OCI-LY1 (cell line): Measurements from ENCODE around the gene SLC39A13.
A peak's percentile ranks its signal among the peaks of the same experiment; 100 is the strongest.

ENCODE experiments used
- H2AFZ ChIP-seq: fragments of 200-600 bp; sonication (generic), shearing (Covaris generic); 2 replicates; pipeline ENCODE4 v1.6.0; 2014; ENCODE audit warnings: antibody characterized with exemption, mild to moderate bottlenecking, low read length
- H3F3A ChIP-seq: fragments of 200-600 bp; sonication (generic), shearing (Covaris generic); 2 replicates; pipeline ENCODE4 v1.6.0; 2014; ENCODE audit warnings: mild to moderate bottlenecking, antibody characterized with exemption, low read length, moderate library complexity; ENCODE audit not compliant: insufficient read depth
- H3K27ac ChIP-seq: fragments of 200-600 bp; sonication (generic); 2 replicates; pipeline ENCODE4 v1.5.1; 2014; ENCODE audit warnings: low read length, mixed run types, mild to moderate bottlenecking, low read depth; ENCODE audit not compliant: poor library complexity, severe bottlenecking
- H3K27me3 ChIP-seq: fragments of 200-600 bp; sonication (generic); 2 replicates; pipeline ENCODE4 v1.6.0; 2014; ENCODE audit warnings: antibody characterized with exemption, mild to moderate bottlenecking, low read length, moderate library complexity; ENCODE audit not compliant: insufficient read depth
- H3K36me3 ChIP-seq: fragments of 200-600 bp; sonication (generic); 2 replicates; pipeline ENCODE4 v1.6.1; 2014; ENCODE audit warnings: mild to moderate bottlenecking, antibody characterized with exemption, low read length, moderate library complexity, mixed read lengths; ENCODE audit not compliant: insufficient read depth
- H3K4me1 ChIP-seq: fragments of 200-600 bp; sonication (generic); 2 replicates; pipeline ENCODE4 v1.5.1; 2014; ENCODE audit warnings: mild to moderate bottlenecking, low read length, moderate library complexity; ENCODE audit not compliant: insufficient read depth, severe bottlenecking
- H3K4me2 ChIP-seq: fragments of 200-600 bp; sonication (generic), shearing (Covaris generic); 2 replicates; pipeline ENCODE4 v1.6.1; 2014; ENCODE audit warnings: low read length
- H3K4me3 ChIP-seq: fragments of 200-600 bp; sonication (generic); 2 replicates; pipeline ENCODE4 v1.5.1; 2014; ENCODE audit warnings: low read length, low read depth, mild to moderate bottlenecking, mixed read lengths; ENCODE audit not compliant: poor library complexity, severe bottlenecking
- H3K79me2 ChIP-seq: fragments of 200-600 bp; shearing (Covaris generic); 2 replicates; pipeline ENCODE4 v1.6.1; 2016; ENCODE audit warnings: mixed run types, low read length, mixed read lengths; ENCODE audit not compliant: insufficient read depth
- H3K9ac ChIP-seq: fragments of 200-600 bp; sonication (generic), shearing (Covaris generic); 2 replicates; pipeline ENCODE4 v1.6.1; 2014; ENCODE audit warnings: mild to moderate bottlenecking, low read length, mixed read lengths
- H3K9me2 ChIP-seq: fragments of 200-600 bp; sonication (generic), shearing (Covaris generic); 2 replicates; pipeline ENCODE4 v1.6.1; 2014; ENCODE audit warnings: low read depth, mild to moderate bottlenecking, low read length, mixed read lengths
- H3K9me3 ChIP-seq: fragments of 200-600 bp; shearing (Covaris generic); 2 replicates; pipeline ENCODE4 v1.6.1; 2014; ENCODE audit warnings: low read length, mixed read lengths
- H4K20me1 ChIP-seq: fragments of 200-600 bp; sonication (generic), shearing (Covaris generic); 2 replicates; pipeline ENCODE4 v1.6.0; 2016; ENCODE audit warnings: mild to moderate bottlenecking, low read length; ENCODE audit not compliant: insufficient read depth
- EZH2 ChIP-seq: fragments of 200-600 bp; sonication (generic), shearing (Covaris generic); IDR thresholded peaks from 2 replicates; pipeline ENCODE4 v1.8.0; 2017; ENCODE audit warnings: borderline replicate concordance, mixed run types, mild to moderate bottlenecking, antibody characterized with exemption, low read length, moderate library complexity, mixed read lengths
- TF ChIP-seq, protein P1 (sequence below): fragments of 200-600 bp; sonication (generic), shearing (Covaris generic); IDR thresholded peaks from 2 replicates; pipeline ENCODE4 v1.5.1; 2017; ENCODE audit warnings: mild to moderate bottlenecking, antibody characterized with exemption, low read length, moderate library complexity, mixed read lengths

SLC39A13 gene

DNA sequence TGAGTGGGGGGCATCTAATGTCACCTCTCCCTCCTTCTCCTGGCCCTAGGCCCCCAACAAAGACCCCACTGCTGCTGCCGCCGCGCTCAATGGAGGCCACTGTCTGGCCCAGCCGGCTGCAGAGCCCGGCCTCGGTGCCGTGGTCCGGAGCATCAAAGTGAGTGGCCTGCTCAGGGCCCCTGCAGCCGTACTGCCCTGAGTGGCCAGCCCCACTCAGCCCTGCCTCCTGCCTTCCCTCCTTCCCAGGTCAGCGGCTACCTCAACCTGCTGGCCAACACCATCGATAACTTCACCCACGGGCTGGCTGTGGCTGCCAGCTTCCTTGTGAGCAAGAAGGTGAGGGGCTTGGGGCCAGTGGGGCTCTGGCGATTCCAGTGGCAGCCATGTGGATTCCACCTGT lies 5.0 kb downstream of the SLC39A13 start:
- no peaks in the 10 kb centered on the region for H3F3A ChIP-seq
- no peak for TF ChIP-seq EZH2
- TF ChIP-seq, protein P1, sequence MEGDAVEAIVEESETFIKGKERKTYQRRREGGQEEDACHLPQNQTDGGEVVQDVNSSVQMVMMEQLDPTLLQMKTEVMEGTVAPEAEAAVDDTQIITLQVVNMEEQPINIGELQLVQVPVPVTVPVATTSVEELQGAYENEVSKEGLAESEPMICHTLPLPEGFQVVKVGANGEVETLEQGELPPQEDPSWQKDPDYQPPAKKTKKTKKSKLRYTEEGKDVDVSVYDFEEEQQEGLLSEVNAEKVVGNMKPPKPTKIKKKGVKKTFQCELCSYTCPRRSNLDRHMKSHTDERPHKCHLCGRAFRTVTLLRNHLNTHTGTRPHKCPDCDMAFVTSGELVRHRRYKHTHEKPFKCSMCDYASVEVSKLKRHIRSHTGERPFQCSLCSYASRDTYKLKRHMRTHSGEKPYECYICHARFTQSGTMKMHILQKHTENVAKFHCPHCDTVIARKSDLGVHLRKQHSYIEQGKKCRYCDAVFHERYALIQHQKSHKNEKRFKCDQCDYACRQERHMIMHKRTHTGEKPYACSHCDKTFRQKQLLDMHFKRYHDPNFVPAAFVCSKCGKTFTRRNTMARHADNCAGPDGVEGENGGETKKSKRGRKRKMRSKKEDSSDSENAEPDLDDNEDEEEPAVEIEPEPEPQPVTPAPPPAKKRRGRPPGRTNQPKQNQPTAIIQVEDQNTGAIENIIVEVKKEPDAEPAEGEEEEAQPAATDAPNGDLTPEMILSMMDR = no peak
- no peak overlapping the region for H3K9ac ChIP-seq
- H4K20me1 ChIP-seq = no peaks in the 10 kb centered on the region
- H3K4me3 ChIP-seq = no peak overlapping the region
- H3K4me1 ChIP-seq = peaks cover 36% of the 10 kb centered on the region
- H3K36me3 ChIP-seq = peaks cover 26% of the 10 kb centered on the region
- H3K27ac ChIP-seq = no peak overlapping the region
- no peaks in the 10 kb centered on the region for H3K79me2 ChIP-seq
- H3K9me2 ChIP-seq = no peaks in the 10 kb centered on the region
- H3K4me2 ChIP-seq = no peak overlapping the region
- no peaks in the 10 kb centered on the region for H3K27me3 ChIP-seq
- no peaks in the 10 kb centered on the region for H3K9me3 ChIP-seq
- H2AFZ ChIP-seq = no peak overlapping the region

DNA sequence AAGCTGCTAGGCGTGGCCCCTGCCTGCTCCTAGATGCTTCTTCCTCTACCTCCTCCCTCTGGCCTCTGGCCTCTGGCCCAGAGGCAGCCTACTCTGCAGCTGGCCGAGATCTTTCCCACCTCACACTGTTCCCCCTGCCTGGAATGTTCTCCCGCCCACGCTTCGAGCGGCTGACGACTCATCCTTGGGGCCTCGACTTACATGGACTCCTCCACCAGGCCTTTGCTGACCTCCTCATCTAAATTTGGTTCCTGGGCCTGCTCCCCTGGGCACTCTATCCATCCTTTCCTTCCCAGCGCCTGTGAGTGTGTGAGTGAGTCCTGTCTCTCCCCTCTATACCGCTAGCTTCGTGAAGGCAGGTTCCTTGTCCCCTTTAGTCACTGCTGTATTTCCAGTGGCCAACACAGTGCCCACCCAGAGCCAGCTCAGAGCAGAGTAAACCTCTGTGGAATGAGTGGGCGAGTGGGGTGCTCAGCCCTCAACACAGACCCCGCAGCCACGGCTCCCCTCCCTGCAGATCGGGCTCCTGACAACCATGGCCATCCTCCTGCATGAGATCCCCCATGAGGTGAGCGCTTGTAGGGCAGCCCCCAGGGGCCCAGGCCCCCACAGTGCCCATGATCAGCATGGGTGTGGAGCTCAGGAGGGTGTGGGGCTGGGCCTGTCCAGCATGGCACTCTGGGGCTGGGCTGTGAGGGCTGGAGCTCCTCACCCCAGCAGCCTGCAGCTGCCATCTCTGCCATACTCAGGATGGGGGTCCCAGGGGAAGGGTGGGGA lies 5.7 kb downstream of the SLC39A13 start:
- TF ChIP-seq, protein P1 = no peak
- no peak for TF ChIP-seq EZH2
- H2AFZ ChIP-seq = no peak overlapping the region
- no peaks in the 10 kb centered on the region for H3K79me2 ChIP-seq
- H3K9me2 ChIP-seq = no peaks in the 10 kb centered on the region
- H3K9ac ChIP-seq = no peak overlapping the region
- H3K27ac ChIP-seq = peak overlapping the region; percentile 10
- H3K4me2 ChIP-seq = peak overlapping the region; percentile 35; the same call in 1 of the 2 replicates
- H3F3A ChIP-seq = no peaks in the 10 kb centered on the region
- H3K4me3 ChIP-seq = no peak overlapping the region
- no peaks in the 10 kb centered on the region for H3K9me3 ChIP-seq
- H3K36me3 ChIP-seq = peaks cover 34% of the 10 kb centered on the region
- no peaks in the 10 kb centered on the region for H4K20me1 ChIP-seq
- H3K4me1 ChIP-seq = peaks cover 32% of the 10 kb centered on the region
- no peaks in the 10 kb centered on the region for H3K27me3 ChIP-seq

DNA sequence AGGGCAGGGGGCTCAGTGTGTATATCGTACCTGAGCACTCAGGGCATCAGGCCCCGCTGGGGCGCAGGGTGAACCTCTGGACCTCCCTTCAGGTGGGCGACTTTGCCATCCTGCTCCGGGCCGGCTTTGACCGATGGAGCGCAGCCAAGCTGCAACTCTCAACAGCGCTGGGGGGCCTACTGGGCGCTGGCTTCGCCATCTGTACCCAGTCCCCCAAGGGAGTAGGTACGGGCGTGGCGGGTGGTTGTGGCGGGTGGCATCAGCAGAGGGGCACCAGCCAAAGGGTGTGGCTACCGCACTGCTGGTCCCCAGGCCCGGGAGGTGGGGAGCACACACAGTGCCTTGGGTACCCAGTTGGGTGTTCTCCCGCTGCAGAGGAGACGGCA lies 6.3 kb downstream of the SLC39A13 start:
- Histone ChIP-seq H3K9ac (no peak overlapping the region; the same call in 1 of the 2 replicates), H3K27me3 (no peaks in the 10 kb centered on the region), H4K20me1 (no peaks in the 10 kb centered on the region), H3K9me2 (no peaks in the 10 kb centered on the region), H3K4me1 (peaks cover 26% of the 10 kb centered on the region), H3K36me3 (peaks cover 37% of the 10 kb centered on the region), H3K27ac (peak overlapping the region; percentile 10), H3K4me2 (peak overlapping the region; percentile 35; the same call in 1 of the 2 replicates), H3K9me3 (no peaks in the 10 kb centered on the region), H3K4me3 (no peak overlapping the region), H3F3A (no peaks in the 10 kb centered on the region), H2AFZ (no peak overlapping the region), H3K79me2 (no peaks in the 10 kb centered on the region)
- no peak for TF ChIP-seq EZH2
- TF ChIP-seq, protein P1 = no peak
